IMR-90 (cell line): Measurements from ENCODE around the gene NADK2.
A peak's percentile ranks its signal among the peaks of the same experiment; 100 is the strongest.

Source experiments
- CEBPB ChIP-seq: IDR thresholded peaks from 2 replicates; pipeline ENCODE4 v1.6.1; 2012; ENCODE audit warnings: low read depth, low read length, improper control_type of control experiment
- FOS ChIP-seq: fragments of 150-350 bp; IDR thresholded peaks from 2 replicates; pipeline ENCODE4 v1.6.1; 2016; ENCODE audit warnings: low read depth, low read length
- MAFK ChIP-seq: IDR thresholded peaks from 2 replicates; pipeline ENCODE4 v1.6.1; 2012; ENCODE audit warnings: low read depth, low read length, improper control_type of control experiment
- MAZ ChIP-seq: IDR thresholded peaks from 2 replicates; pipeline ENCODE4 v1.6.1; 2012; ENCODE audit warnings: low read depth, mild to moderate bottlenecking, low read length, improper control_type of control experiment, moderate library complexity, borderline replicate concordance
- NFE2L2 ChIP-seq: fragments of 150-350 bp; IDR thresholded peaks from 2 replicates; pipeline ENCODE4 v1.6.1; 2016; ENCODE audit warnings: low read depth, mild to moderate bottlenecking, low read length
- POLR2A ChIP-seq: IDR thresholded peaks from 2 replicates; pipeline ENCODE4 v1.6.1; 2012; ENCODE audit warnings: mild to moderate bottlenecking, low read depth, low read length
- RAD21 ChIP-seq: IDR thresholded peaks from 2 replicates; pipeline ENCODE4 v1.6.1; 2012; ENCODE audit warnings: low read length, improper control_type of control experiment
- RCOR1 ChIP-seq: IDR thresholded peaks from 2 replicates; pipeline ENCODE4 v1.6.1; 2012; ENCODE audit warnings: mild to moderate bottlenecking, low read length, improper control_type of control experiment; ENCODE audit not compliant: insufficient replicate concordance
- RFX5 ChIP-seq: IDR thresholded peaks from 2 replicates; pipeline ENCODE4 v1.8.0; 2012; ENCODE audit warnings: low read depth, mild to moderate bottlenecking, low read length, moderate library complexity
- SMC3 ChIP-seq: fragments of 150-350 bp; IDR thresholded peaks from 2 replicates; pipeline ENCODE4 v1.6.1; 2016; ENCODE audit warnings: low read depth, mild to moderate bottlenecking, antibody characterized with exemption, low read length, moderate library complexity
- TF ChIP-seq, protein P1 (sequence below): conservative IDR thresholded peaks from 2 replicates; pipeline ENCODE4 v1.5.1; 2012; ENCODE audit warnings: mild to moderate bottlenecking, low read depth, low read length, improper control_type of control experiment
- TF ChIP-seq, protein P2 (sequence below): fragments of 150-350 bp; IDR thresholded peaks from 2 replicates; pipeline ENCODE4 v1.6.1; 2016; ENCODE audit warnings: low read depth, mild to moderate bottlenecking, low read length, moderate library complexity, borderline replicate concordance

DNA sequence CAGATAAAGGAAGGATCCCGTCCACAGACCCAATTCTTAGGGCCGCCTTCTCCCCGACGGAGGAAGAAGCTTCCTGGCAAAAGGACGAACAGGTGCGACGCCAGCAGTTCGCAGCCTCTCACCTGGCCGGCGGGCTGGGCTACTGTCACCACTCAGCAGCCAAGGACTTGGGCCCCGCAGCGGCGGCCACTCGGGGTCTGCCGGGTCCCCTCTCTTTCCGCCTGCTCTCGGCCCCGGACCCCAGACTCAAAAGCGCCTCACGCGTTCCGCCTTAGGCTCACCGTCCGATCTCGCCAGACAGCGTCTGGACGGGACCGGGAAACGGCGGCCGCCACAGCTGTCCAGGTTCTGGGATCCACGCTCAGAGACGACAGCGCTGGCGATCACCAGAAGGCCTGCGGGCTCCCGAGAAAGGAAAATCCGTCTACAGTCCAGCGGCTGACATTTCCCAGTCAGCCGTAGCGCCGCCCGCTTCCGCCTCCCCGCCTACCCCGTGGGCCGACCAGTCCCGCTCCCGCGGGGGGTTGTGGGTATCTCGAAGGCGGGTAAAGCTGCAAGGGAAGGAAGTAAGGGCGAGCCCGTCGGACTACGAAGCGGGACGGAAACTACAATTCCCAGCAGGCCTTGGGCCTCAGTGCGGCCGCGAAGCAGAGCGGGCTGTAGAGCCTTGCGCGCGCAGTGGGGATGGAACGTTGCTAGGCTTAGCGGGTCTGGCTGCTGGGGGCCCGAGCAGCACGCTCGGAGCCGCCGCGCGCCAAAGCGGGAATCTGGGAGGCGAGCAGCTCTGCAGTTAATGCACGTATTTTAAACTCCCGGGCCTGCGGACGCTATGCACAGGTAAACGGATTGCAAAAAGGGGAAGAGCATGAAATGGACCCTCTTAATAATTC, 90.0 kb downstream of the NADK2 start, which contains the start of the genes LMBRD2 and SKP2:
- TF ChIP-seq, protein P1, sequence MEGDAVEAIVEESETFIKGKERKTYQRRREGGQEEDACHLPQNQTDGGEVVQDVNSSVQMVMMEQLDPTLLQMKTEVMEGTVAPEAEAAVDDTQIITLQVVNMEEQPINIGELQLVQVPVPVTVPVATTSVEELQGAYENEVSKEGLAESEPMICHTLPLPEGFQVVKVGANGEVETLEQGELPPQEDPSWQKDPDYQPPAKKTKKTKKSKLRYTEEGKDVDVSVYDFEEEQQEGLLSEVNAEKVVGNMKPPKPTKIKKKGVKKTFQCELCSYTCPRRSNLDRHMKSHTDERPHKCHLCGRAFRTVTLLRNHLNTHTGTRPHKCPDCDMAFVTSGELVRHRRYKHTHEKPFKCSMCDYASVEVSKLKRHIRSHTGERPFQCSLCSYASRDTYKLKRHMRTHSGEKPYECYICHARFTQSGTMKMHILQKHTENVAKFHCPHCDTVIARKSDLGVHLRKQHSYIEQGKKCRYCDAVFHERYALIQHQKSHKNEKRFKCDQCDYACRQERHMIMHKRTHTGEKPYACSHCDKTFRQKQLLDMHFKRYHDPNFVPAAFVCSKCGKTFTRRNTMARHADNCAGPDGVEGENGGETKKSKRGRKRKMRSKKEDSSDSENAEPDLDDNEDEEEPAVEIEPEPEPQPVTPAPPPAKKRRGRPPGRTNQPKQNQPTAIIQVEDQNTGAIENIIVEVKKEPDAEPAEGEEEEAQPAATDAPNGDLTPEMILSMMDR = no peak
- TF ChIP-seq POLR2A (peak; percentile 28; the same call in 1 of the 2 replicates), FOS (no peak), SMC3 (no peak), RCOR1 (no peak), RFX5 (no peak), MAFK (no peak), RAD21 (no peak), CEBPB (no peak), MAZ (peak; percentile 71; the same call in 1 of the 2 replicates), NFE2L2 (no peak)
- TF ChIP-seq, protein P2, sequence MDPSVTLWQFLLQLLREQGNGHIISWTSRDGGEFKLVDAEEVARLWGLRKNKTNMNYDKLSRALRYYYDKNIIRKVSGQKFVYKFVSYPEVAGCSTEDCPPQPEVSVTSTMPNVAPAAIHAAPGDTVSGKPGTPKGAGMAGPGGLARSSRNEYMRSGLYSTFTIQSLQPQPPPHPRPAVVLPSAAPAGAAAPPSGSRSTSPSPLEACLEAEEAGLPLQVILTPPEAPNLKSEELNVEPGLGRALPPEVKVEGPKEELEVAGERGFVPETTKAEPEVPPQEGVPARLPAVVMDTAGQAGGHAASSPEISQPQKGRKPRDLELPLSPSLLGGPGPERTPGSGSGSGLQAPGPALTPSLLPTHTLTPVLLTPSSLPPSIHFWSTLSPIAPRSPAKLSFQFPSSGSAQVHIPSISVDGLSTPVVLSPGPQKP = no peak
